K562 (cell line): ENCODE results near the gene PRKAR1A. TPM values are rescaled to one million over a fixed set of nuclear protein-coding genes. Genes with fewer than 3 reads are reported as not detected.

Experiments
- AFF1 ChIP-seq, 2 experiments: fragments of 450-650 bp; IDR thresholded peaks; 2 replicates each; pipeline ENCODE4 v1.6.1; 2018; ENCODE audit warnings: mild to moderate bottlenecking in 2 of 2, low read depth in 1 of 2; ENCODE audit not compliant: partially characterized antibody in 2 of 2
- ATF6 ChIP-seq: sonication (generic); formaldehyde crosslinking; IDR thresholded peaks from 2 replicates; pipeline ENCODE4 v1.4.0; 2020; ENCODE audit warnings: mild to moderate bottlenecking, missing genetic modification reagents
- CBX3 ChIP-seq, 2 experiments: IDR thresholded peaks; 1 replicate in 1 of 2; 2 replicates in 1 of 2; pipeline ENCODE4 v1.6.1; 2012; ENCODE audit warnings: inconsistent platforms in 2 of 2, low read length in 2 of 2, borderline replicate concordance in 1 of 2, control low read depth in 1 of 2
- CBX5 ChIP-seq: IDR thresholded peaks from 2 replicates; pipeline ENCODE4 v1.6.1; 2014; ENCODE audit warnings: low read depth, borderline replicate concordance
- CCAR2 ChIP-seq: fragments of 200-400 bp; formaldehyde crosslinking; IDR thresholded peaks from 2 replicates; pipeline ENCODE4 v1.6.1; 2017; ENCODE audit warnings: mild to moderate bottlenecking, low read depth, low read length
- E2F1 ChIP-seq: sonication (generic); formaldehyde crosslinking; IDR thresholded peaks from 2 replicates; pipeline ENCODE4 v1.8.1; 2023; ENCODE audit warnings: mild to moderate bottlenecking, missing genetic modification reagents, moderate library complexity
- ELF4 ChIP-seq: fragments of 450-650 bp; formaldehyde crosslinking; IDR thresholded peaks from 2 replicates; pipeline ENCODE4 v1.4.0; 2022; ENCODE audit warnings: missing genetic modification characterization
- GATAD2B ChIP-seq: fragments of 450-650 bp; IDR thresholded peaks from 2 replicates; pipeline ENCODE4 v1.6.1; 2017; ENCODE audit warnings: mild to moderate bottlenecking, borderline replicate concordance
- ID3 ChIP-seq, 2 experiments: fragments of 250-450 bp in 1 of 2; fragments of 450-650 bp in 1 of 2; sonication (Bioruptor Pico) in 1 of 2; IDR thresholded peaks; 2 replicates each; pipeline versions ENCODE4 v1.6.1 to v1.8.0; 2016 to 2021; ENCODE audit warnings: mild to moderate bottlenecking in 2 of 2, moderate library complexity in 2 of 2, missing compliant biosample characterization in 1 of 2, missing genetic modification characterization in 1 of 2
- MCM5 ChIP-seq: fragments of 450-650 bp; IDR thresholded peaks from 2 replicates; pipeline ENCODE4 v1.6.1; 2016; ENCODE audit warnings: low read depth
- NEUROD1 ChIP-seq: fragments of 150-350 bp; IDR thresholded peaks from 2 replicates; pipeline ENCODE4 v1.6.1; 2014; ENCODE audit warnings: borderline replicate concordance, low read length, low read depth; ENCODE audit not compliant: partially characterized antibody
- STAT5A ChIP-seq: IDR thresholded peaks from 2 replicates; pipeline ENCODE4 v1.6.1; 2012; ENCODE audit warnings: low read length, inconsistent platforms, borderline replicate concordance
- ZBTB11 ChIP-seq, 3 experiments: fragments of 200-800 bp in 1 of 3; fragments of 250-450 bp in 1 of 3; fragments of 450-650 bp in 1 of 3; sonication (Bioruptor Pico) in 1 of 3; sonication (Bioruptor generic) in 1 of 3; formaldehyde crosslinking in 1 of 3; IDR thresholded peaks; 2 replicates each; pipeline versions ENCODE4 v1.6.1 to v1.8.0; 2016 to 2022; ENCODE audit warnings: mild to moderate bottlenecking in 2 of 3, missing genetic modification characterization in 2 of 3, missing compliant biosample characterization in 1 of 3, moderate library complexity in 1 of 3
- polyA plus RNA-seq, 8 experiments: library from polyadenylated mRNA; depleted of rRNA in 4 of 8; stranded (reverse) in 5 of 8; unstranded in 3 of 8; fragments of >200 nt; fragmentation: Nextera tagmentation in 2 of 8; fragmentation: Illumina TruSeq in 1 of 8; extraction: Ambion mirVana in 2 of 8; extraction: Trizol in 1 of 8; gene quantifications; 2 replicates each; pipeline versions ENCODE4 v1.2.1 to v1.2.3, GENCODE V29; 2011 to 2014; ENCODE audit warnings: inconsistent platforms in 1 of 8, missing spikeins in 1 of 8
- total RNA-seq, 7 experiments: library from RNA; depleted of rRNA in 6 of 7; stranded (reverse); fragments of >200 nt in 6 of 7; fragmentation: Illumina TruSeq in 2 of 7; extraction: Trizol in 2 of 7; gene quantifications; 2 replicates each; pipeline versions ENCODE4 v1.2.1 to v1.2.3, GENCODE V29; 2011 to 2021; ENCODE audit warnings: low replicate concordance in 1 of 7

The PRKAR1A gene
- total and polyA plus RNA-seq, 9 of the 15 experiments (the other 6 are each of a cell fraction or from before 2014, with no cell fraction given) = 15.0 to 95.6 (median 67.5) TPM

GRCh38 chr17:68512247-68512959 lies at the start of gene PRKAR1A (continued):
- TF ChIP-seq MCM5 (no peak), STAT5A (no peak), CBX3 (IDR thresholded peaks at IDR 0.05; ENCODE audit: borderline replicate concordance in 1 of 2, low read length in 2 of 2) (no peak), E2F1 (no peak), CCAR2 (no peak), ATF6 (CRISPR knock-in tag) (no peak; the same call in 1 of the 2 replicates), GATAD2B (peak; percentile 34; the same call in 1 of the 2 replicates), CBX5 (no peak), ID3 (CRISPR knock-in tag; IDR thresholded peaks at IDR 0.05) (no peak), ID3 (tag; IDR thresholded peaks at IDR 0.05) (no peak), ELF4 (CRISPR knock-in tag) (no peak), AFF1 (IDR thresholded peaks at IDR 0.05; ENCODE audit: low read depth in 1 of 2, partially characterized antibody in 2 of 2) (no peak), ZBTB11 (CRISPR knock-in tag; IDR thresholded peaks at IDR 0.05) (peak in 1 of 3 experiments; percentile 45; a peak in 1 of 6 replicates), NEUROD1 (peak; percentile 87)
